GM18505 (cell line): Measurements from ENCODE around the gene HIPK2.

Source experiments
- ATAC-seq: cut with Tn5 transposase; IDR thresholded peaks from one replicate; pipeline ENCODE4 v1.9.1; 2021; ENCODE audit not compliant: unreplicated experiment
- POLR2A ChIP-seq: IDR thresholded peaks from 4 replicates; pipeline ENCODE4 v1.6.1; 2011; ENCODE audit warnings: borderline replicate concordance; ENCODE audit not compliant: insufficient read depth, insufficient read length; ENCODE audit errors: extremely low read depth

Gene HIPK2

GRCh38 chr7:139777948-139778841 lies at the start of gene HIPK2:
TSS of gene HIPK2 (minus strand) at chr7:139777998. CDS start at chr7:139777623, 375 bp downstream.
- no peak for TF ChIP-seq POLR2A
- ATAC-seq = peak; percentile 62

GRCh38 chr7:139827042-139827441 lies 49.2 kb upstream of the HIPK2 start:
- ATAC-seq = no peak
- TF ChIP-seq POLR2A = no peak

GRCh38 chr7:139825666-139826290 lies 48.0 kb upstream of the HIPK2 start:
- ATAC-seq = no peak
- TF ChIP-seq POLR2A = no peak

GRCh38 chr7:139823959-139824521 lies 46.2 kb upstream of the HIPK2 start:
- no peak for TF ChIP-seq POLR2A
- ATAC-seq = no peak

GRCh38 chr7:139822855-139823254 lies 45.1 kb upstream of the HIPK2 start:
- ATAC-seq = no peak
- no peak for TF ChIP-seq POLR2A

- TF ChIP-seq POLR2A = no peak
- no peak for ATAC-seq
Measured at GRCh38 chr7:139821349-139822105, 43.7 kb upstream of the HIPK2 start.

- no peak for TF ChIP-seq POLR2A
- no peak for ATAC-seq
Measured at GRCh38 chr7:139820089-139820488, 42.3 kb upstream of the HIPK2 start.

- TF ChIP-seq POLR2A = no peak
- no peak for ATAC-seq
Measured at GRCh38 chr7:139817249-139817648, 39.5 kb upstream of the HIPK2 start.

GRCh38 chr7:139813689-139814088 lies 35.9 kb upstream of the HIPK2 start:
- ATAC-seq = no peak
- TF ChIP-seq POLR2A = no peak

GRCh38 chr7:139813151-139813550 lies 35.4 kb upstream of the HIPK2 start:
- no peak for ATAC-seq
- no peak for TF ChIP-seq POLR2A

- ATAC-seq = no peak
- no peak for TF ChIP-seq POLR2A
Measured at GRCh38 chr7:139811066-139811465, 33.3 kb upstream of the HIPK2 start.

- no peak for ATAC-seq
- TF ChIP-seq POLR2A = no peak
Measured at GRCh38 chr7:139808846-139809442, 31.1 kb upstream of the HIPK2 start.

GRCh38 chr7:139808427-139808826 lies 30.6 kb upstream of the HIPK2 start:
- TF ChIP-seq POLR2A = no peak
- ATAC-seq = no peak

GRCh38 chr7:139807009-139807408 lies 29.2 kb upstream of the HIPK2 start:
- ATAC-seq = no peak
- TF ChIP-seq POLR2A = no peak

GRCh38 chr7:139804571-139804970 lies 26.8 kb upstream of the HIPK2 start:
- ATAC-seq = no peak
- TF ChIP-seq POLR2A = no peak
